GM19455 (cell line): ENCODE results near the gene NPLOC4.
"Not testable (repeated sequence)": the region's sequence is repeated elsewhere in the genome, so short reads cannot be mapped to it uniquely, and the experiment has no call there.

Experiments
- ATAC-seq: cut with Tn5 transposase; IDR thresholded peaks from one replicate; pipeline ENCODE4 v1.9.1; 2021; ENCODE audit not compliant: unreplicated experiment

NPLOC4 gene

DNA sequence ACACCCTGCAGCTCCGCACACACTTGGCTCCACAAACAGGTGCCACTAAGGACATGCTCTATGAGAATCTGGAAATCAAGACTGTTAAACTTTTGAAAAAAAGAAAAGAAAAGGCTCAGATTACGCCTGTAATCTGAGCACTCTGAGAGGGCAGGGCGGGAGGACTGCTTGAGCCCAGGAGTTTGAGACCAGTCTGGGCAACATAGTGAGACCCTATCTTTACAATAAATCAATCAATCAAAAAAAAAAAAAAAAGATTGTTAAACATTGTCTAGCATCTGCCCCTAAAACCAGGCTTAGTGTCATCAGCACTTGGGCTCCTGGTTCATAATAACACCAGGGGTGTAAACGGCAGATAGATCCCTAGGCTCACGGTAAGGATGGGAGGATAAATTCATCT, 47.3 kb downstream of the NPLOC4 start:
- no peak for ATAC-seq

DNA sequence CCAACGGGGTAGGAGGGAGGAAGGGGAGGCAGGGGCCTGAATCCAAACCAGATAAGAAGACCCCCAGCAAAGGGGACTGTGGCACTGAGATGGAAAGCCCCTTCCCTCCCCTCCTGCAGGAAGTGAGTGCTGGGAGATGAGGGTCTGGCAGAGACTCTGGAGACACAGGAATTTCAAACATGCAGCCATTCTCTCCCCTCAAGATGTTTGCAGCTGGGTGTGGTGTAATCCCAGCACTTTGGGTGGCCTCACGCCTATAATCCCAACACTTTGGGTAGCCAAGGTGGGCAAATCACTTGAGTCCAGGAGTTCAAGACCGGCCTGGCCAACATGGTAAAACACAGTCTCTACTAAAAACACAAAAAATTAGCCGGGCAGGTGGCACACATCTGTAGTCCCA, 50.8 kb downstream of the NPLOC4 start:
- no peak for ATAC-seq

GRCh38 chr17:81584771-81585170, 52.1 kb downstream of the NPLOC4 start:
- ATAC-seq, result not testable (repeated sequence)

GRCh38 chr17:81583589-81584342, 53.1 kb downstream of the NPLOC4 start:
- no peak for ATAC-seq

DNA sequence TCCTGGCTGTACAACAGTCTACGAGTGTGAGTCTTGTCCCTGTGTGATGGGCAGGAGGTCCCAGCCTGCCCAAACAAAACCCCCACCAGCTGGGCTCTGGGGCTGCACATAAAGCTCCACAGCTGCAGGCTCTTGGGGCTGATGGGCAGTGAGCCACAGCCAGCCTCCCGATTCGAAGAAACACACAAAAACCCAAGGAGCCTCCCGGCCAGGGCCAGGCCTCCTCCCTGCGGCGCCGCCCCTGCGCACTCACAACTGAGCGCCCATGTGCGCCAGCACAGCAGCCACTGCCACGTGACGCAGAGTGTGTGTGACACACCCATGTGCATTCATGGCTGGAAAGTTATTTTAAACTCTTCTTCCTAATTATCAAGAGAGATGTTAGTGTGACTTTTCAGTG, 54.2 kb downstream of the NPLOC4 start:
- ATAC-seq, result no peak

DNA sequence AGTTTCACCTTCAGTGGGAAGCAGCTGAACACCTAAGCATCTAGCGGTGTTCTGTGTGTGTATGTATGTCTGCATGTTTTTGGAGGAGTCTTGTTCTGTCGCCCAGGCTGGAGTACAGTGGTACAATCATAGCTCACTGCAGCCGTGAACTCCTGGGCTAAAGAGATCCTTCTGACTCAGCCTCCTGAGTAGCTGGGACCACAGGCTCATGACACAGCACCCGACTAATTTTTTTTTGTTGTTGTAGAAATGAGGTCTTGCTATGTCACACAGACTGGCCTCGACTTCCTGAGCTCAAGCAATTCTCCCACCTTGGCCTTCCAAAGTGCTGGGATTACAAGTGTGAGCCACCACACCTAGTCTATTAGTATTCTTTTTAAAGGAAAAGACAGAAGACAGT, 54.6 kb downstream of the NPLOC4 start:
- ATAC-seq, result no peak

GRCh38 chr17:81581758-81582157, 55.2 kb downstream of the NPLOC4 start:
- ATAC-seq, result no peak

DNA sequence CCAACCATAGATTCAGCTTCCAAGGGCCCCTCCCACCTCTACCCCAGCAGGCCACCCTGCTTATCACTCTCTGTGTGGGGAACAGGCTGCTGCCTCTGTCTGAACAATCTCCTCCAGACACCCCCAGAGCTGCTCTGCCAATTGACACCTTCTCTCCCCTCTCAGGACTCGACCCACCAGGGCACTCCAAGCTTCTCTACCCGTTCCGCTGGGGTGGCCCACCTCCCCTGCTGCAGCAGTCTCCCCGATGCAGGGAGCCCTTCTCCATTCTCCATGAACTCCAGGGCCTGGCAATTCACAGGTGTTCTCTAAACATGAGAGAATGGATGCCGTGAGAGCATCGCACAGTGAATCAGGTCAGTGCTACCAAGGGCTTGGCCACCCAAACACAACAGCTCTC, 56.4 kb downstream of the NPLOC4 start:
- ATAC-seq, result no peak

GRCh38 chr17:81579821-81580321, 57.0 kb downstream of the NPLOC4 start:
- no peak for ATAC-seq

GRCh38 chr17:81579298-81579697, 57.6 kb downstream of the NPLOC4 start:
- ATAC-seq, result no peak

DNA sequence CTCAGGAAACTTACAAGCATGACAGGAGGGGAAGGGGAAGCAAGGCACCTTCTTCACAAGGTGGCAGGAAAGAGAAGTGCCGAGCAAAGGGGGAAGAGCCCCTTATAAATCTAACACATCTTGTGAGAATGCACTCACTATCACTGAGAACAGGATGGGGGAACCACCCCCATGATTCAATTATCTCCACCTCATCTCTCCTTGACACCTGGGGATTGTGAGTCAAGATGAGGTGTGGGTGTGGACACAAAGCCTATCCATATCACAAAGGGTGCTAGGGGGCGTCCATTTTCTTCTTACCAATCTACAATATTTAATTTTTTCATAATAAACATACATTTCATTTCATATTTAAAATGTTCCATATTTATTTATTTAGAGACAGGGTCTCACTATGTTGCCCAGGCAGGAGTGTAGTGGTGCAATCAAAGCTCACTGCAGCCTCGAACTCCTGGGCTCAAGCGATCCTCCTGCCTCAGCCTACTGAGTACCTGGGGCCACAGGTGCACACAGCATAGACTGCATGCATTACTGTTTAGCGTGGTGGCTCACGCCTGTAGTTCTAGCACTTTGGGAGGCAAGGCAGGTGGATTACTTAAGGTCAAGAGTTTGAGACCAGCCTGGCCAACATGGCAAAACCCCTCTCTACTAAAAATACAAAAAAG, 58.2 kb downstream of the NPLOC4 start:
- ATAC-seq, result no peak

DNA sequence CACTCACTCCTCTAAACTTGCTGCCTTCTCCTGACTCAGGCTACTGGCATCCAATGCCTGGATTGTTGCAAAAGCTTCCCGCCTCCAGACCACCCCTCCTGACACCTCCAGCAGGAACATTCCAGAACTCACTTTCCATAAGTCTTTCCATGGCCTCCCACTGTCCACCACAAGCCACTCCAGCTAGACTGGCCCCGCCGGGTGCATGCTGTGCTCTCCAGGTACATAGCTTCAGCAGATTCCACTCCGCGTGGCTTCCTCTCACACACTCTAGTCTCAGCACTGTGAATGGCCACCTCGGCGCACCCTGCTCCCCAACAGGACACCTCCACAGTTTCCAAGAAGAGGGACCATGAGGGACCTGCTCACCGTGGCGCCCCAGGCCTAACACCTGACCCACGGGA, 58.9 kb downstream of the NPLOC4 start:
- ATAC-seq, result no peak

DNA sequence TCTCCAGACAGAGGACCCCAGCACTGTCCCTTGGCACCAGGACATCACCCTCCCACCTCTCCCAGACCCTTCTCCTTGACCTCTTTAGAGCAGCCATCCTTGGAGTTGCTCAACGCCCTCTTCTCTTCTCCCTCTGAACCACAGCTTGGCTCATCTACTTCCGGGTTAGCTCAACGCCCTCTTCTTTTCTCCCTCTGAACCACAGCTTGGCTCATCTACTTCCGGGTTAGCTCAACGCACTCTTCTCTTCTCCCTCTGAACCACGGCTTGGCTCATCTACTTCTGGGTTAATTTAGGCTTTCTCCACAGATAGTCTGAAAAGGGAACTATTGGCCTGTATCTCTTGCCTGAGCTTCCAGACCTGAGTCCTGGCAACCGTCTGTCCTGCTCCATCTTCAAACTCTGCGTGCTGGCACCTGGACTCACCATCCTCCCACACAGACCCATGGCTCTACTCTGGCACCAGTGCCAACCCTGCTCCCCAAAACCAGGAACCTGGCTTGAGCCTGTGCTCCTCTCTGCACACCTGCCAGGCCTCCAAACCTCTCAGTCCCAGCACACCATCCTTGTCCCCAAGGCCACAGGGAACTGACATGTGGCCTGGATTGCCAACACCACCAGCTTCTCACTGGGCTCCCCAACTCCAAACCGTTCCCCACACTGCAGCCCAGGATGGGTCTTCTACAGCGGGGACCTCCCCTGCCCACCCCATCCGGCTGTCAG, 59.5 kb downstream of the NPLOC4 start:
- ATAC-seq, result no peak

DNA sequence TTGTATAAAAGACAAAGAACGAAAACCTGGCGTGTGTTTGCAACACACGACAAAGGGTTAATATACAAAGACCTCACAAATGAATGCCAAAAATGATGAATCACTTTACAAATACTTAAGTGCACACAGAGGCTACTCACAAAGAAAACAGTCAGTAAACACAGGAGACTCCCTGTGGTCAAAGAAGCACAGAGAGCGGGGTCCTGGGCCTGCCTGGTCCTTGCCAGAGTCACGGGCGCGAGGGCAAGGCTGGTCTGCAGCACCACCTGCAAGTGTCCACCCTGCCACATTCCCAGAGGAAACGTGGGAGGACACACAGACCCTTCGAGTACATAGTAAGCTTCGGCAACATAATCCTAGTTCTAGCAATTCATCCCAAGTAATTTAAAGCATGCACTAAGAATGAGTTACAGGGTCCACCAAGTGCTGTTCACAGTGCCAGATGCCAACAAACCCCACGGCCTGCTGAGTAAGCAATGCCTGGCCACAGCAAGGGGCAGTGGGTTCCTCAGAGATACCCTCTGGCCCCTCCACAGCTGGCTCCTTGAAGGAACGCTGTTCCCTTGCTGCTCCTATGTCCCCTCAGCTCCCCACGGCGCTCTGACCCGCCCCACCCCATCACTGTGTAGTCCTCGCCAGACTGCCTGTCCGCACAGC, 60.2 kb downstream of the NPLOC4 start:
- no peak for ATAC-seq

- no peak for ATAC-seq
These were observed 61.1 kb downstream of the NPLOC4 start for GRCh38 chr17:81575836-81576235.

DNA sequence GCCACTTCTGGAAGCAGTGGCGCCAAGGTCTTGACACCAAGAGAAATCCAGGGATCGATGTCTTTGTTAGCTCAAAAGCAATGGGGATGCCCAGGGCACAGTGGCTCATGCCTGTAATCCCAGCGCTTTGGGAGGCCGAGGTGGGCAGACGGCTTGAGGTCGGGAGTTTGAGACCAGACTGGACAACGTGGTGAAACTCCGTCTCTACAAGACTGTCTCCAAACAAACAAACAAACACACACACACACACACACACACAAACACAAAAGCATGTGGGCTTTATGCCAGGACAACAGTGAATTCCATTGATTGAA, 62.3 kb downstream of the NPLOC4 start:
- no peak for ATAC-seq

DNA sequence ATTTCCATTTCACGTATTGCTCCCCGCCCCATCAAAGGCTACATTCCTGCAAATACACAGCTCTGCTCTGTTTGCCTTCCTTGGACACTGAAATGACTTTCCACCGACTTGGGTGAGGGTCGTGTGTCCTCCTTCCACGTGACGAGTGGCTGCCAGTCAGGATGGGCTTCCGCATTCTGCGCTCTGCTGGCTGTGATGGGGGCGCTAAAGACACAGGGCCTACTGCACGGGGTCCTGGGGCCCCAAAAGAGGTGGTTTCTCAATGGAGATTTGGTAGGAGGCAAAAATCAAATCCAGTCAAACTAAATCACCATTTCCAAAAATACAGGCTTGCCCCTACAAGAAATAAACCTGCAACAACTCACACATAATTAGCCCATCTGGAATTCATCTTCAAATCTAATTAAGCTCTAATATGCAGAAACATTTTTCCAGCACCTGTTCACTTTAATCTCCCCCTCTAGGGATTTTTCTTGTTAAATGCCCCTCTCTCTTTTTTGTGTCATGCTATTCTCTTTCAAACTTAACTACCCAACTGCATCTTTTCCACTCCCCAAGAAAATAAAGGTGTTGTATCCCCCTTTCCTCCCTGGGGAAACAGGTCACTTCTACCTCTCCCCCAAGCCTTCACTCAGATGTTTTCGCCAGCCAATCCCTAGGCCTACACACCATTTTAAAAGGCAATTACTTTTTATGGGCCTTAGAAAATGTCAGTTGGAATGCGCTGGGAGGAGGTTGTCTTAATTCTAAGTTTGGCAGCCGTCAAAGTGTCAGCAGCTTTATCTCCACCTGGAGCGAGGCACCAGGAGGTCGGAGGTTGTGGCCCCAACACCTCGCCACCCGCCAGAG, 62.9 kb downstream of the NPLOC4 start:
- ATAC-seq, result no peak

- ATAC-seq, result no peak
These were observed 64.2 kb downstream of the NPLOC4 start for GRCh38 chr17:81572563-81573168.

DNA sequence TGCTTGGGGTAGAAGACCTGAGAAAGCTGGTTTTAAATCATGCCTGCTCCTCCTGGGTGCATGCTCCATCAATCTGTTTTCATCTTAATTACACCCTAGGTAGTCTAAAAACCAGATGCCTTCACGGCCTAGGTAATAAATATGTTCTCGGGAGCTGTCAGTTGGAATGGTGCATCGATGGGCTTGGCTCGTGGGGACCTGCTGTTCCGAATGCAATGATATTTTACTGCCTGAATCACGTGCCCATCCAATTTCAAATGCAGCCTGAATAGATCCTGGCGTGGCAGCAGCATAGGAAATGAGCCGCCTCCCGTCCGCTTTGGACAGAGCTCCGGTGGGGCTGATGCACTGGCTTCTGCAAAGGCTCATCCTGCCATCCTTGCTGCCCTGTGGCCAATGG, 65.9 kb downstream of the NPLOC4 start:
- no peak for ATAC-seq

DNA sequence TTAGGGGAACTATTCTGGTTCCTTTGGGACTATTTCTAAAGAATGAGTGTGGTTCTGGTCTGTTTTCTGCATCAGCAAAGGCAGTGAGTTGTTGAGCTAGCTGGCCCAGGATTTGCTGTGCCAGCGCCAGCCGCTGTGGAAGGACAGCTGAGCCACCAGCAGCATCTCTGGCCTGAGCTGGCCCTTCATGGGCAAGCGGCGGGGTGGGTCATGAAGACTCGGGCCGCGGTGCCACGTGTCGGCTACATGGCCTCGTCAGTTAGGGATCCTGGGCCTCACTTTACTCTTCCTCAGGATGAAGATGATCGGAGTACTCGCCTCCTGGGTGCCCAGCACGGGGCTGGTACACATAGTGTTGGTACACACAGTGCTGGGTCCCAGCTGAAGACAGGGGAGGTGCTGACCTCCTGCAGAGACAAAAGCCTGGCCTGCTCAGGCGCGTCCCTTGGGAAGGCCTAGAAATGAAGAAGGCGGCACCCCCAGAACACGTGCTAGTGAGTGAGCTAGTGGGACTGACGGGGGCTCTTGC, 66.9 kb downstream of the NPLOC4 start:
- ATAC-seq, result no peak
